Kidney capillary endothelial cell (primary cell): ENCODE measurements around the gene GFOD2.

Source experiments
- DNase-seq: peaks from one replicate; pipeline ENCODE4 v3.0.0-alpha.2; 2018; ENCODE audit warnings: low spot score

GFOD2 gene

GRCh38 chr16:67731071-67731752, 12.1 kb upstream of the GFOD2 start:
- no peak for DNase-seq

- no peak for DNase-seq
These were observed 11.2 kb upstream of the GFOD2 start for GRCh38 chr16:67730326-67730725.

DNA sequence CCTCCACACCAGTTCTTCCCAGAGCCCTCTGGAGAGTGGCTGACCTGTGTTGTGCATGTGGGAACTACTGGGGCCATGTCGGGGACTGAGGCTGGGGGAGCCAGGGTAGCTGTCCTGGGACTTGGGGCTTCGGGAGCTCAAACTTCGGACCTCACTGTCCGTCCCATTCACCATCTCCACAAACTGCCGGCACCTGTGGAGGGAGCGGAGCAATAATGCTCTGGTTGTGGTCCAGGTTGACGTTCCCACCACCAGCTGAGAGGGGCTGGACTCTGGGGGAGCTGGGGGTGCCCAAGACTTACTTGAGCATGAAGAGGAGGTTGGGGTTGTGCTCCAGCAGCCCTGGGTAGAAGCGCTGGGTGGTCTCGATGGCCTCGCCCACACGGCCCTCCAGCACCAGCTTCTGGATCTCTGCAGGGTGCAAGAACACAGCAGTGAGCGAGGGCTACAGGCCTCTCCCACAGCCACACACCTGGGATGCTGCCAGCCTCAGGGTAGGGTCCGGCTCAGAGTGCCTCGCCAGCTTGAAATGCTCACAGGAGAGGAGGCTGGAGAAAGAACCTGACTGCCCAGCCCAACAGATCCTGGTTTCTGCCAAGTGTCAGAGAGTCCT, 10.6 kb upstream of the GFOD2 start:
- DNase-seq = no peak

- no peak for DNase-seq
These were observed 8.7 kb upstream of the GFOD2 start for GRCh38 chr16:67727521-67728485.

DNA sequence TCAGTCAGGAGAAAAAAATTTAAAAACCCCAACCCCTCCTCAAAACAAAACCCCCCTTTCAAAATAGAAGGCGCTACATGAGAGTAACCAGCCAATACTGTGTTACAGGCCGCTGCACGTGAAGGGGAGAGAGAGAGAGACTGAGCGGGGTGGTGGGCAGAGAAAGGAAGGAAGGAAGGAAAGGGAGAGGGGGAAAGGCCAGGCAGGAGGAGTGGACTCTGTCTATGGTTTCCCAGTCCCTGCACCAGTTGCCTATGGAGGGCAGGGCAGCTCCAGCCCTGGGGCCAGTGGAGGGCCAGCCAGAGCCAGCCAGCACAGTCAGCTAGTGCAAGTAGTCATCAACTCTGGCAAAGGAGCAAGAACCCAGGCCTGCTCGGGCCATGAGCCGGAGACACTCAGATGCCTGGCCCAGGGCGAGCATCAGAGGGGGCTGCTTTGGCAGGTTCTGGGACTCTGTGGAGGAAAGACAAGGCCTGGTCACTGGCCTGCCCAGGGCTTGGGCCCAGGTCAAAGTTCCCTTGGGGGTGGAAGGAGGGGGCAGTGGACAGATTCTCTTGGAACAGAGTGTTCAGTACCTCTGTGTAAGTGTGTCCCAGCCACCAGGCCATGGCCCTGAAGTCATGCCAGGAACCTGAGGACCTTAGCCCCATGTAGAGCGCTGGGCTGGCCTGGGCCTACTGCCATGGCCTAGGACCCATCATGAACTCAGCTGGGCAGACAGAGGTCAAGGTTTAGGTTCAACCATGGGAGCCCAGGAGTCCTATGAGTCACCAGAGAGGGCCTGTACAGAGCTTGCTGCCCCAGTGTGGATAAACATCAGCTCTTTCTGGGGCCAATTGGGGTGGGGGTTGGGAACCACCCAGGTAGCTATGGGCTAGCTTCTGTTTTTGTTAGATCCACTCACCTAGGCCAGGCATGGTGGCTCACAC, 7.3 kb upstream of the GFOD2 start:
- no peak for DNase-seq

DNA sequence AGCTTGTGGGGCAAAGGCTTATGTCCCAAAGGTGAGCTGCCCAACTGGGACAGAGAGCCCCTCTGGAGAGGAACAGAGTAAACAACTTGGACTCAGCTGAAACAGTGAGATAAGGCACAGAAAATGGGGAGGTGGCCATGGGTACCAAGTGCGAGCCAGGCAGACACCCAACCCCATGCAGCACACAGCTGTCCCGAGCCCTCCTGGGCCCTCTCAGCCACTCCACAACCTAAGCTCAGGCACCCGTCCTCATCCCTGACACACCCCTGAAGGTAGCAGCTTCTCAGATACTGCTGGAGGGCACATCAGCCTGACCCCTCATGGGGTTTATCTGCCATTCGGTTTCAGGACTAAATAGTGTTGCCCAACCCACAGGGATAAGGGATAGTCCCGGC, 4.8 kb upstream of the GFOD2 start:
- no peak for DNase-seq

DNA sequence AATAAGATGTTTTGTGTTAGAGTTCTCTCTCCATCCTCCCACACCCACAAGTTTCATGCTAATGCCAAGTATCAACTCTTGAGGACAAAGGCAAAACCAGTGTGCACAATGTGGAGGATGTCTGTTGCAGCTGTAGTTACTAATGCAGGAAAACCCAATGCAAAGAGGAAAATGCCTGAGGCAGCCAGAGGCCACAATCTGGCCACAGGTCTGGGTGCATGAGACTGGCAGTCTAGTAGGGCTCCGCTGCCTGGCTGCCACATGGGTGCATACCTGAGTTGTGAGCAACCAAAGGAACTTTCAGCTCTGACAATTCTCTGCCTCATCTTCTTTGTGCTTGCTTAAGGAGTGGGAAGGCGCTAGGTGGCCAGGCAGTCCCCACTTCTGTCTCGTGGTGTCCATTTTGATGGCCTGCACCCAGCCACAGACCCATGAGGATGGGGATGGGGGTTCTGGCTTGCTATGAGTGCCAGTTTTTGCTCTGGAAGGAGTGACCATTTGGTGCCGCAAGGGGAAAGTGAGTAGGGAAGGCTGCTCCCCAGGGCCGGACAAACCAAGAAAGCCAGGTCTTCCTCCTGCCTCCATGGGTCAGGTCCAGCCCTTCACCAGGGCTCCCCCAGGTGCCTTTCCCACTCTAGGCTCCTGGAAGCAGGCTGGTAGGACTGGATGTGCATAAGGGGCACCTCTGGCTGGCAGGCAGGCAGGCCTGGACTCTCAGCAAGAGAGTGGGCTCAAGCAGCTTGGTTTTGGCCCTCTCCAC, 4.2 kb upstream of the GFOD2 start:
- no peak for DNase-seq

DNA sequence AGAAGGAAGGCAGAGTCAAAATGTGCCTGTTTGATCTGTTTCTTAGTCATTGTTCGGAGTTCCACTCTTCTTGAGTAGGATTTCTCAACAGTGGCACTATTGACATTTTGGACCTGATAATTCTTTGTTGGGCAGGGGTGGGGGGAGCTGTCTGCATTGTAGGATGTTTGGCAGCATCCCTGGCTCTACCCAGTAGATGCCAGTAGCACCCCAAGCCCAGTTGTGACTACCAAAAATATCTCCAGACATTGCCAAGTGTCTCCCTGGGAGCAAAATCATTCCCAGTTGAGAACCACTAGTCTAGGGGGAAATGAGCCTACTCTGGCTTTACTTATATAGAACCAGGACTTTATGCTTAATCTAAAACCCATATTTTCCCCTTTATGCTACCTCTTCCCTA, 1.1 kb upstream of the GFOD2 start:
- peak; percentile 4 for DNase-seq

DNA sequence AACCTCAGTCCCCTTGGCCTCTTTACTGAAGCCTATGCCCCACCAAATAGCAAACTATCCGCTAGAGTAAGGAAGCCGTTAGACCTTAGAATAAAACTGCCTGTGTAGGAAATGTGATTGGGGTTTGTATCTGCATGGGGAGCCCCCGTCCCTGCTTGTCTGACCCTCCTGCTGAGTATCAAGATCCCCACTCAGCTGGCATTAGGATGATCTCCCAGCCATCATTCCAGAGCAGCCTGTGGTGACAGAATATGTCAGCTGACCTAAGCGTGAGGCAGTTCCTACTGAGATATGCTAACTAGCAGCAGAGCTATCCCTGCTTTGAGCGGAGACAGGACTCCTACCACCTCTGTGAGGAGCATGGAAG, 645 bp upstream of the GFOD2 start:
- peak; percentile 49 for DNase-seq

DNA sequence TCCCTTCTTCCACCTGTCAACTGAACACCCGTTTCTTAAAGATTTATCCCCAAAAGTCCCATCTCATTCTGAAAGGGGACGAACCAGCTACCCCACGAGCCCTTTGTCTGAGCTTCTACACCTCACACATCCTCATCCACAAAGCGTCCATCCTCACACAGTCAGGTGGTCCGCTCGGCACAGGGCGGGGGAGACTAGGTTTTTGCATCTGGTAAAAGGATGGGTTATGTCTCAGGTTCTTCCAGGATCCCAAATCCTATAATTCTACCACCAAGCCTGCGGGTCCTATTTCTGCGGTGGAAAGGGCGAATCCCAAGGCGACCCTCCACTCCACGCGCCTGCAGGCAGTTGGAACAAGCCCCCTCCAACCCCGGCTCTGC, 458 bp downstream of the GFOD2 start:
- DNase-seq = peak; percentile 13

- DNase-seq = no peak
These were observed 3.0 kb downstream of the GFOD2 start for GRCh38 chr16:67716097-67716496.

DNA sequence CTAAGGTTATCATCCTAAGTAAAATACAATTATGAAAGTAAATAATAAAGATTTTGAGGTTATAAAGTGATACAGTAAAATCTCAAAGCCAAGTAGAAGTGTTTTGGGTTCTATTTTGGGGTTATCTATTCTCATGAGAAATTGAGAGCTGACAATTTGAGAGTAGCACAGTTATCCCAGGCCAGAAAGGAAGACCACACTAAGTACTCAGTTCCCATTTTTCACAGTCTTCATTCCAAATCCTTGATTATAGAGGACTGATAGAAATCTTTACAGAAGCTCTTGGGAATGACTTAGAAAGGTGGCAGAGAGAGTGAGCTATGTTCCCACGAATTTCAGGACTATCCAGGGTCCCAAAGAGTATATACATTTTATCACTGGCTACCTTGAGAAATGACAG, 4.6 kb downstream of the GFOD2 start:
- DNase-seq = no peak

- no peak for DNase-seq
These were observed 5.4 kb downstream of the GFOD2 start for GRCh38 chr16:67713647-67714273.

DNA sequence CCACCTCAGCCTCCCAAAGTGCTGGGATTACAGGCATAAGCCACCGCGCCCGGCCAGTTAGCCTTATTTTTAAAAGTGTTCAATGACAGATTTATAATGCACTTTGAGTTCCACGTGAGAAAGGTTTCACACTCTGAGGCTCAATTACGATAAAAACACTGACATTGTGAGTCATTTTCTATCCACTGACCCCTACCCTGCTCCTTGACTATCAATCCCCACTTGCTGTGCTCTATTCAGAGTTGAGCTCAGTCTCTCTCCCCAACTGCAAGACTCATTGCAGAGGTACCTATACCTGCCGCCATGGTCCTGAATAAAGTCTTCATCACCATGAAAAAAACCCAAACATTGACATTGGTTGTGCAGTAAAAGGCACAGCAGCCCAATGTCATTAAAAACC, 8.5 kb downstream of the GFOD2 start:
- no peak for DNase-seq

- no peak for DNase-seq
These were observed 10.1 kb downstream of the GFOD2 start for GRCh38 chr16:67709050-67709449.

- DNase-seq = peak; percentile 5
These were observed 10.7 kb downstream of the GFOD2 start for GRCh38 chr16:67708368-67708771.

- no peak for DNase-seq
These were observed 11.3 kb downstream of the GFOD2 start for GRCh38 chr16:67707790-67708189.

DNA sequence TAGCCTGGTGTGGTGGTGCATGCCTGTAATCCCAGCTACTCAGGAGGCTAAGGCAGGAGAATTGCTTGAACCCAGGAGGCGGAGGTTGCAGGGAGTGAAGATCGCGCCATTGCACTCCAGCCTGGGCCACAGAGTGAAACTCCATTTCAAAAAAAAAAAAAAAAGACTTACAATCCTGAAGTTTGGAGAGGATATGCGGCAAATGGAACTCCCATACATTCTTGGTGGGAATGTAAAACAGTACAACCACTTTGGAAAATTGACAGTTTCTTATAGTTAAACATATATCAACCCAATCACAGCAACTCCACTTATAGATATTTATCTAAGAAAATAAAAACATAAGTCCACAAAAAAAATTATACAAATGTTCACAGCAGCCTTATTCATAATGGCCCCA, 11.9 kb downstream of the GFOD2 start:
- no peak for DNase-seq

GRCh38 chr16:67704110-67704509, 15.0 kb downstream of the GFOD2 start:
- DNase-seq = no peak

GRCh38 chr16:67703626-67704025, 15.5 kb downstream of the GFOD2 start:
- DNase-seq = no peak

GRCh38 chr16:67702130-67702529, 17.0 kb downstream of the GFOD2 start:
- DNase-seq = no peak
